H1 (cell line): ENCODE measurements around the gene TC2N. TPM values are rescaled to one million over a fixed set of nuclear protein-coding genes. Genes with fewer than 3 reads are reported as not detected.

Experiments
- ASH2L ChIP-seq: fragments of 200-600, 300-600 bp; sonication (generic); IDR thresholded peaks from one replicate; pipeline ENCODE4 v1.7.1; 2017; ENCODE audit warnings: low read length
- CHD7 ChIP-seq: fragments of 300-600 bp; sonication (generic); IDR thresholded peaks from 2 replicates; pipeline ENCODE4 v1.7.1; 2012; ENCODE audit warnings: low read length, moderate library complexity, mild to moderate bottlenecking, inconsistent platforms; ENCODE audit not compliant: insufficient replicate concordance
- KDM5A ChIP-seq: fragments of 200-600 bp; IDR thresholded peaks from 2 replicates; pipeline ENCODE4 v1.7.1; 2012; ENCODE audit warnings: mild to moderate bottlenecking, low read length, inconsistent platforms, mixed read lengths
- MAX ChIP-seq: IDR thresholded peaks from 2 replicates; pipeline ENCODE4 v1.6.1; 2012; ENCODE audit warnings: inconsistent platforms
- PHF8 ChIP-seq: fragments of 200-600 bp; sonication (generic); conservative IDR thresholded peaks from 2 replicates; pipeline ENCODE4 v1.7.1; 2012; ENCODE audit warnings: low read depth, mild to moderate bottlenecking, inconsistent platforms, low read length, moderate library complexity
- POLR2A ChIP-seq, 2 experiments: IDR thresholded peaks; 1 replicate in 1 of 2; 2 replicates in 1 of 2; pipeline ENCODE4 v1.6.1; 2011; ENCODE audit warnings: low read depth in 2 of 2, low read length in 2 of 2, mild to moderate bottlenecking in 2 of 2; ENCODE audit errors: control extremely low read depth in 1 of 2
- RBBP5 ChIP-seq: IDR thresholded peaks from 2 replicates; pipeline ENCODE4 v1.7.1; 2012; ENCODE audit warnings: low read depth, mild to moderate bottlenecking, inconsistent platforms, low read length, moderate library complexity, borderline replicate concordance
- RFX5 ChIP-seq: IDR thresholded peaks from 2 replicates; pipeline ENCODE4 v1.6.1; 2011; ENCODE audit warnings: low read depth, low read length, improper control_type of control experiment, borderline replicate concordance
- SAP30 ChIP-seq: fragments of 300-600 bp; sonication (generic); IDR thresholded peaks from 2 replicates; pipeline ENCODE4 v1.7.1; 2012; ENCODE audit warnings: low read length, moderate library complexity, mild to moderate bottlenecking, inconsistent platforms; ENCODE audit not compliant: insufficient read depth, insufficient replicate concordance
- ZNF274 ChIP-seq: IDR thresholded peaks from 2 replicates; pipeline ENCODE4 v1.7.0; 2012; ENCODE audit warnings: low read length, borderline replicate concordance; ENCODE audit errors: extremely low read depth
- polyA plus RNA-seq, 7 experiments: library from polyadenylated mRNA; depleted of rRNA in 3 of 7; stranded (reverse) in 5 of 7; unstranded in 2 of 7; fragments of >200 nt in 5 of 7; fragments of 200-250 nt in 2 of 7; gene quantifications; 1 replicate in 5 of 7; 2 replicates in 1 of 7; 4 replicates in 1 of 7; pipeline versions ENCODE4 v1.2.1 to v1.2.3, GENCODE V29; 2011 to 2013; ENCODE audit warnings: missing spikeins in 2 of 7, mixed read lengths in 2 of 7
- total RNA-seq: library from RNA; stranded (reverse); fragmentation: NEBNext Ultra II Directional; extraction: Animal tissue kit (Norgen Biotek cat#: 25700); gene quantifications from 2 replicates; pipeline ENCODE4 v1.2.1, GENCODE V29; 2021

Gene TC2N
- total and polyA plus RNA-seq, 2 of the 8 experiments (the other 6 are each of a cell fraction or from before 2014, with no cell fraction given) = 9.7 to 36.2 TPM

GRCh38 chr14:91844029-91844428, 23.3 kb downstream of the TC2N start (continued):
- TF ChIP-seq CHD7 = no peak
- TF ChIP-seq POLR2A (IDR thresholded peaks at IDR 0.05; ENCODE audit: control extremely low read depth in 1 of 2, low read depth in 2 of 2, low read length in 2 of 2) = no peak
- TF ChIP-seq MAX = no peak
- TF ChIP-seq SAP30 = no peak
- TF ChIP-seq RFX5 = no peak
- TF ChIP-seq RBBP5 = no peak
- no peak for TF ChIP-seq KDM5A
- no peak for TF ChIP-seq ZNF274
- TF ChIP-seq ASH2L = no peak
- TF ChIP-seq PHF8 = no peak
